ENCODE data around the gene ADAMTS17. TPM values are rescaled to one million over a fixed set of nuclear protein-coding genes. Genes with fewer than 3 reads are reported as not detected.
A peak's percentile ranks its signal among the peaks of the same experiment; 100 is the strongest.

The ADAMTS17 gene
- total RNA-seq, 1 donor from 2014 or later = 4.8 TPM

DNA sequence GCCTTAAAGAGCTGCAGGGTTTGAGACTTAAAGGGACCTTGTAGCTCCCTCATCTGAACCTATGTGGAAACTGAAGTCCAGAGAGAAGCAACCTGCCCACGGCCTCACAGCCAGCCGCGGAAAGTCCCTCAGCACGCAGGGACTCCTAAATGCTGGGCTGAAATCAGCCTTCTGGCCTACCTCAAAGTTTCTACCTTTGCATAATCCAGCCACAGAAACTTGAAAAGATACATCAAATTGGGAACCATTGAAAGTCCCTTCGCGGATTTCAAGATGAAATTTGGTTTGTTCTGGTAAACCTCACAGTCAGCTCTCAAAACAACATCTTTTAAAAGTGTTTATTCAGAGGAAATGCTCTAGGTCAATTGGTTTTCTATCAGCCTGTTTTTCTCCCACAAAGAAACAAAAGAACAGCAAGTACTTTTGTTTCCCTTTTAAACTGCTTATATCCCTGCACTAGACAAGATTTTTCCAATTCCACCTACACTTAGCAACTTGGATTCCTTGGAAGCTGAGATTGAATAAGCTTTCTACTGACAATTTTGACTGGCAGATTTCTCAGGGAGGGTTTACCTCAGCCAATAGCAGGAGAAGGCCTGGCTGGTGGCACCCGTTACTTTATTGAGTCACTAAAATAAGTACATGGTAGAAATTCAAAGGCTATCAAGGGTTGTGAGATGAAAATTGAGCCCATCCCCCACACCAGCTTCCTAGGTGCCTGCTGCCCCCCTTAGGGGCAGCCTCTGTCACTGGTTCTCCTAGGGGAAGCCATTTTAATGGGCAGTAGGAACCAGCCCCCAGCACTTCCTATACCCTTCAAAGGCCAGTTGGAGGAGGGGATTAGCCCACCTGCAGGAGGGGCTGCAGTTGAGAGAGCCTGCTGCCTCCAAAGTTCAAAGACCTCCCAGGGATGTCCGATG lies 171.2 kb downstream of the ADAMTS17 start:
- no peaks in the 10 kb centered on the region for H3K9me3 Mint-ChIP-seq (ENCODE audit: unreplicated experiment)
- TF ChIP-seq, protein P1, sequence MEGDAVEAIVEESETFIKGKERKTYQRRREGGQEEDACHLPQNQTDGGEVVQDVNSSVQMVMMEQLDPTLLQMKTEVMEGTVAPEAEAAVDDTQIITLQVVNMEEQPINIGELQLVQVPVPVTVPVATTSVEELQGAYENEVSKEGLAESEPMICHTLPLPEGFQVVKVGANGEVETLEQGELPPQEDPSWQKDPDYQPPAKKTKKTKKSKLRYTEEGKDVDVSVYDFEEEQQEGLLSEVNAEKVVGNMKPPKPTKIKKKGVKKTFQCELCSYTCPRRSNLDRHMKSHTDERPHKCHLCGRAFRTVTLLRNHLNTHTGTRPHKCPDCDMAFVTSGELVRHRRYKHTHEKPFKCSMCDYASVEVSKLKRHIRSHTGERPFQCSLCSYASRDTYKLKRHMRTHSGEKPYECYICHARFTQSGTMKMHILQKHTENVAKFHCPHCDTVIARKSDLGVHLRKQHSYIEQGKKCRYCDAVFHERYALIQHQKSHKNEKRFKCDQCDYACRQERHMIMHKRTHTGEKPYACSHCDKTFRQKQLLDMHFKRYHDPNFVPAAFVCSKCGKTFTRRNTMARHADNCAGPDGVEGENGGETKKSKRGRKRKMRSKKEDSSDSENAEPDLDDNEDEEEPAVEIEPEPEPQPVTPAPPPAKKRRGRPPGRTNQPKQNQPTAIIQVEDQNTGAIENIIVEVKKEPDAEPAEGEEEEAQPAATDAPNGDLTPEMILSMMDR (IDR thresholded peaks at IDR 0.05; ENCODE audit: unreplicated experiment) = no peak
- H3K4me1 Mint-ChIP-seq (ENCODE audit: unreplicated experiment) = no peaks in the 10 kb centered on the region
- no peak overlapping the region for H3K4me3 Mint-ChIP-seq (ENCODE audit: unreplicated experiment)
- no peaks in the 10 kb centered on the region for H3K36me3 Mint-ChIP-seq (ENCODE audit: low read depth, unreplicated experiment)
- DNase-seq (ENCODE audit: low spot score) = no peak
- H3K27ac Mint-ChIP-seq (ENCODE audit: unreplicated experiment) = peak overlapping the region; percentile 24
- H3K27me3 Mint-ChIP-seq (ENCODE audit: unreplicated experiment) = peaks cover 2% of the 10 kb centered on the region

DNA sequence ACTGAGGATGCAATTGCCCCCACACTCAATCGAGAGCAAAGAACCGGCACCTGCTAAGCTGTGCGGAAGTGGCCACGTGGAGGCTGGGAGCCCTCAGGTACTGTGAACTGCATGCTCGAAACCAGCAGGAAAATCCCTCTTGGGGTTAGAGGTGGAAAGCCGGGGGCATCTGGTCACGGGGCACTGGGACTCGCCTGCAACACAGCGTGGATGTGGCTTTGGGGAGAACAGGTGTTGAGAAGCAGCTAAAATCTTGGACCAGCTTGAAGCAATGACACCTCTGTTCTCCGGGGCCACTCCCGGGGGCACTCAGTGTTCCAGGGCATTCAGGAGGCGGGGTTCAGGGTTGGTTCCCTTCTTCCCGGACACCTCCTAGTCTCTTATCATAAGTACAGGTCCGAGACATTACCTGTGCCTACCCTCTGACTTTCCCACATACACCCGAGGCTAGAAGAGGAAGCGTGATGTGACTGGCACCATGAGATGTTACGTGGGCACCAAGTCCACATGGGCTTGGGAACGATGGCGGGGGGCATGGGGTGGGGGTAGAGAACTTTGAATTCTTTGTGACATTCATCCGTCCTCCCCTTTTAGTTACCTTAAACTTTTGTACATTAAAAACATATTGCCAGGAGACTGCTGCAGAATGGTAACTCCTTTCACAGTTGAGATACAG lies 172.0 kb downstream of the ADAMTS17 start:
- H3K27me3 Mint-ChIP-seq (ENCODE audit: unreplicated experiment) = peaks cover 2% of the 10 kb centered on the region

DNA sequence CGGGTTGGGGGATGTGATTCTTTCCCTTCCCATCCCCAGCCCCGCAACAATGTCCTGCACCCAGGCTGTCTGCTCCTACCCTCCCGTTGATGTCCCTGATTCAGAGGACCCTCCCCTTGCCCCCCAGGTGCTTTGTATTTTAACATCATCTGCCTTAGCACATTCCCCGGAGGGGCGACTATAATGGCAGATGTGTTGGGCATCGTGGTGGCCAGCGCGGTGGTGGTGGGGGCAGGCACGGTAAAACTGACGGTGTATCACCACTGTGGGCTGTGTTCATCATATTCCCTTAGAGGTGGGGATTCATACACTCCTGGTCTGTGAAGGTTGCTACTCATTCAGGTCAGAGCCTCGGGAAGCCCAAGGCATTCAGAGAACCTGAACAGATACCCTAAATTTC lies 173.0 kb downstream of the ADAMTS17 start:
- Mint-ChIP-seq H3K4me1 (ENCODE audit: unreplicated experiment) (no peaks in the 10 kb centered on the region), H3K27me3 (ENCODE audit: unreplicated experiment) (peaks cover 2% of the 10 kb centered on the region), H3K9me3 (ENCODE audit: unreplicated experiment) (no peaks in the 10 kb centered on the region), H3K27ac (ENCODE audit: unreplicated experiment) (no peak overlapping the region), H3K36me3 (ENCODE audit: low read depth, unreplicated experiment) (no peaks in the 10 kb centered on the region), H3K4me3 (ENCODE audit: unreplicated experiment) (no peak overlapping the region)
- TF ChIP-seq, protein P1 (IDR thresholded peaks at IDR 0.05; ENCODE audit: unreplicated experiment) = no peak
- DNase-seq (ENCODE audit: low spot score) = no peak

More for the DNA sequence above, 172.0 kb downstream of the ADAMTS17 start:
- Mint-ChIP-seq H3K27ac (ENCODE audit: unreplicated experiment) (no peak overlapping the region), H3K4me1 (ENCODE audit: unreplicated experiment) (no peaks in the 10 kb centered on the region), H3K9me3 (ENCODE audit: unreplicated experiment) (no peaks in the 10 kb centered on the region), H3K36me3 (ENCODE audit: low read depth, unreplicated experiment) (no peaks in the 10 kb centered on the region), H3K4me3 (ENCODE audit: unreplicated experiment) (no peak overlapping the region)
- no peak for DNase-seq (ENCODE audit: low spot score)
- TF ChIP-seq, protein P1 (IDR thresholded peaks at IDR 0.05; ENCODE audit: unreplicated experiment) = no peak

DNA sequence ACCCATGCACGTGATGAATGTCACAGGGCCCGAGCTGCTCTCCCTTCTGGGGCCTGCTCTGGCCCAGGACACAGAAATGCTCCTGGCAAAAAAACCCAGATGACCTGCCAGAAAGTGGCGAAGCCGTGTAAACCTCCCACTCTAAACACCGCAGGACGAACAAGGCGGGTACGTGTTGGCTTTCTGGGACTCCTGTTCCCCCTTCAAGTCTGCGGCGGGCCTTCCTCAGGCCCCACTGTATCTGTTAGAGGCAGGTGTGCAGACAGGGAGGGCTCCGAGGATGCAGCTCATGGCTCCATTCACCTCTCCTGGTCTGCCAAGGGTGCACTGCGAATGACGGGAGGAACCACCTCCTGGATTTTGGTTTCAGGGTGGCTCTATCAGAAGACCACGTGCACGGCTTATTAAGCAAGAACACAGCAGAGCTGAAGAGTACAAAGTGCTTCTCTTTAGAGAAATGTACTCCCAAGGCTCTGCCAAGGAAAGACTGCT lies 173.8 kb downstream of the ADAMTS17 start:
- H3K9me3 Mint-ChIP-seq (ENCODE audit: unreplicated experiment) = no peaks in the 10 kb centered on the region
- no peak overlapping the region for H3K4me3 Mint-ChIP-seq (ENCODE audit: unreplicated experiment)
- TF ChIP-seq, protein P1 (IDR thresholded peaks at IDR 0.05; ENCODE audit: unreplicated experiment) = no peak
- no peaks in the 10 kb centered on the region for H3K4me1 Mint-ChIP-seq (ENCODE audit: unreplicated experiment)
- H3K27me3 Mint-ChIP-seq (ENCODE audit: unreplicated experiment) = peaks cover 2% of the 10 kb centered on the region
- no peak for DNase-seq (ENCODE audit: low spot score)
- no peak overlapping the region for H3K27ac Mint-ChIP-seq (ENCODE audit: unreplicated experiment)
- no peaks in the 10 kb centered on the region for H3K36me3 Mint-ChIP-seq (ENCODE audit: low read depth, unreplicated experiment)
